Kidney tubule cell (primary cell): ENCODE measurements around the gene CCDC192.
A peak's percentile ranks its signal among the peaks of the same experiment; 100 is the strongest.
"Not testable (repeated sequence)": the region's sequence is repeated elsewhere in the genome, so short reads cannot be mapped to it uniquely, and the experiment has no call there.

ENCODE experiments used
- DNase-seq: peaks from one replicate; pipeline ENCODE4 v3.0.0-alpha.2; 2018; ENCODE audit warnings: low spot score

Gene CCDC192

GRCh38 chr5:127699416-127699815 lies 3.8 kb upstream of the CCDC192 start:
- no peak for DNase-seq

GRCh38 chr5:127700237-127700766 lies 2.9 kb upstream of the CCDC192 start:
- DNase-seq: peak; percentile 6

- no peak for DNase-seq
These were observed 757 bp upstream of the CCDC192 start for GRCh38 chr5:127702434-127702833.

GRCh38 chr5:127705120-127705892 lies 2.1 kb downstream of the CCDC192 start:
- DNase-seq: peak; percentile 73

GRCh38 chr5:127706691-127707090 lies 3.5 kb downstream of the CCDC192 start:
- no peak for DNase-seq

GRCh38 chr5:127707209-127707608 lies 4.0 kb downstream of the CCDC192 start:
- no peak for DNase-seq

- not testable (repeated sequence) for DNase-seq
These were observed 9.9 kb downstream of the CCDC192 start for GRCh38 chr5:127713083-127713482.

- DNase-seq: no peak
These were observed 15.0 kb downstream of the CCDC192 start for GRCh38 chr5:127718181-127718580.

- peak; percentile 18 for DNase-seq
These were observed 20.4 kb downstream of the CCDC192 start for GRCh38 chr5:127723571-127723970.

GRCh38 chr5:127725673-127726072 lies 22.5 kb downstream of the CCDC192 start:
- no peak for DNase-seq

- DNase-seq: no peak
These were observed 29.8 kb downstream of the CCDC192 start for GRCh38 chr5:127732963-127733362.

GRCh38 chr5:127739348-127739747 lies 36.2 kb downstream of the CCDC192 start:
- not testable (repeated sequence) for DNase-seq

GRCh38 chr5:127739807-127740384 lies 36.7 kb downstream of the CCDC192 start:
- DNase-seq: no peak

- no peak for DNase-seq
These were observed 38.2 kb downstream of the CCDC192 start for GRCh38 chr5:127741412-127741811.

- DNase-seq: no peak
These were observed 41.0 kb downstream of the CCDC192 start for GRCh38 chr5:127744241-127744640.

GRCh38 chr5:127746756-127747155 lies 43.6 kb downstream of the CCDC192 start:
- DNase-seq: peak; percentile 9

GRCh38 chr5:127752503-127753265 lies 49.5 kb downstream of the CCDC192 start:
- DNase-seq: not testable (repeated sequence)

GRCh38 chr5:127754259-127754658 lies 51.1 kb downstream of the CCDC192 start:
- DNase-seq: no peak

- no peak for DNase-seq
These were observed 51.5 kb downstream of the CCDC192 start for GRCh38 chr5:127754706-127755105.

GRCh38 chr5:127757576-127757975 lies 54.4 kb downstream of the CCDC192 start:
- peak; percentile 71 for DNase-seq

- DNase-seq: no peak
These were observed 55.6 kb downstream of the CCDC192 start for GRCh38 chr5:127758766-127759283.

- DNase-seq: no peak
These were observed 58.7 kb downstream of the CCDC192 start for GRCh38 chr5:127761869-127762268.
